Body of pancreas (tissue), 4 donors: Measurements from ENCODE around the gene KCNQ5. TPM values are rescaled to one million over a fixed set of nuclear protein-coding genes. Genes with fewer than 3 reads are reported as not detected.
A peak's percentile ranks its signal among the peaks of the same experiment; 100 is the strongest.

Experiments
- ATAC-seq: fragments of 150-250 bp; one replicate; pipeline ENCODE4 v1.9.1; 2016
- DNase-seq, 4 donors: peaks; one replicate each; pipeline ENCODE4 v3.0.0-alpha.2; 2019
- H3K27ac ChIP-seq, 4 donors: fragments of 200-600 bp; sonication (generic); 1 replicate in 3 of 4; 2 replicates in 1 of 4; pipeline versions ENCODE4 v1.5.1 to v1.6.1; 2016 to 2019; ENCODE audit warnings: mild to moderate bottlenecking in 1 of 4, mixed read lengths in 1 of 4, moderate library complexity in 1 of 4
- H3K27me3 ChIP-seq, 2 donors: fragments of 200-600 bp; sonication (generic); one replicate each; pipeline ENCODE4 v1.6.0; 2016; ENCODE audit warnings: mild to moderate bottlenecking in 1 of 2
- H3K36me3 ChIP-seq, 2 donors: fragments of 200-600 bp; sonication (generic); replicated peaks in 1 of 2; 2 replicates each; pipeline ENCODE4 v1.5.1; 2016; ENCODE audit warnings: low read depth in 2 of 2; ENCODE audit not compliant: insufficient read depth in 1 of 2
- H3K4me1 ChIP-seq: fragments of 200-600 bp; sonication (generic); one replicate; pipeline ENCODE4 v1.6.0; 2016
- H3K4me3 ChIP-seq, 2 donors: fragments of 200-600 bp; sonication (generic); 1 replicate in 1 of 2; 2 replicates in 1 of 2; pipeline ENCODE4 v1.5.1; 2016 to 2019
- H3K9me3 ChIP-seq, 3 donors: fragments of 200-600 bp; sonication (generic); 1 replicate in 2 of 3; 2 replicates in 1 of 3; pipeline ENCODE4 v1.5.1; 2016
- CTCF ChIP-seq, 7 experiments: fragments of 450-650 bp in 4 of 7; fragments of 200-600 bp in 3 of 7; sonication (generic) in 3 of 7; IDR thresholded peaks; one replicate each; pipeline ENCODE4 v1.5.1; 2016 to 2019; ENCODE audit warnings: antibody characterized with exemption in 7 of 7
- POLR2A ChIP-seq, 3 donors: fragments of 450-650 bp; IDR thresholded peaks; one replicate each; pipeline ENCODE4 v1.6.1; 2016; ENCODE audit warnings: antibody characterized with exemption in 3 of 3, mild to moderate bottlenecking in 2 of 3
- WGBS, 2 donors: methylation state at CpG; one replicate each; pipeline ENCODE4 v1.1.5; 2017; 5-methylcytosine and 5-hydroxymethylcytosine counted together
- intact Hi-C: fragments of 100-400 bp; cut with DNase I; formaldehyde crosslinking; loops from one replicate; pipeline ENCODE4 v1.15.1; 2023
- total RNA-seq, 2 donors: library from RNA; depleted of rRNA; stranded (reverse); fragments of >200 nt; gene quantifications; one replicate each; pipeline ENCODE4 v1.1.0, GENCODE V29; 2016

KCNQ5 gene
- total RNA-seq, 2 donors from 2014 or later = 1.0 to 1.6 TPM

- ATAC-seq (no peak), DNase-seq (no peak)
- Histone ChIP-seq H3K36me3 (no peaks in the 10 kb centered on the region), H3K4me3 (no peak overlapping the region), H3K9me3 (peaks cover 0 to 3% (median 0%) of the 10 kb centered on the region in 3 donors), H3K4me1 (peaks cover 35% of the 10 kb centered on the region), H3K27me3 (no peaks in the 10 kb centered on the region), H3K27ac (no peak overlapping the region)
- no peak for TF ChIP-seq POLR2A (IDR thresholded peaks at IDR 0.05)
- peak; percentile 35 to 53 (median 48) for TF ChIP-seq CTCF (IDR thresholded peaks at IDR 0.05)
- 60 to 66% methylated on average over 3 of the region's 3 CpGs for WGBS, 2 donors
- intact Hi-C loops = no loop called here
Observed at GRCh38 chr6:72624557-72625160, 2.8 kb downstream of the KCNQ5 start.

DNA sequence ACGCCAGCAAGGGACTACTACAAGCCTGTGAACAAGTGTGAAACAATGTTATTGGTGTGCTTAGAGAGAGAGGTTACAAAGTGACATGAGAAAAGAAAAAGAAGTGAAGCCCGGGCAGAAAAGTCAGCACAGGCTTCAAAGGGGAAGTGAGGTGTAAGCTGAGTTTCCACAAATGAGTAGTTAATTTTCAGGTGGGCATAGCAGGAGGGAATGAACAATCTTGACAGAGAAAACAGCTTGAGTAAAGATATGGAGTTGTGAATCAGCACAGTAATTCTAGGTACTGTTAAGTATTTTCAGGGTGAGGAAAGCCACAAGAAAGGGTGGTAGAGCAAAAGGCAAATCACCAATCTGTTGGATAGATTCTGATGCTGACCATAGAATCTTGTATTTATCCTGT, 4.3 kb downstream of the KCNQ5 start:
- WGBS, 2 donors = 61 to 65% methylated on average over 2 of the region's 2 CpGs
- peaks cover 0 to 3% (median 0%) of the 10 kb centered on the region in 3 donors for H3K9me3 ChIP-seq
- no peaks in the 10 kb centered on the region for H3K36me3 ChIP-seq
- no peak overlapping the region for H3K4me3 ChIP-seq
- no peaks in the 10 kb centered on the region for H3K27me3 ChIP-seq
- ATAC-seq = no peak
- TF ChIP-seq POLR2A (IDR thresholded peaks at IDR 0.05) (no peak), CTCF (IDR thresholded peaks at IDR 0.05) (no peak)
- H3K4me1 ChIP-seq = peaks cover 21% of the 10 kb centered on the region
- DNase-seq = no peak
- intact Hi-C loops = no loop called here
- H3K27ac ChIP-seq = no peak overlapping the region

- H3K4me1 ChIP-seq = peaks cover 7% of the 10 kb centered on the region
- no peaks in the 10 kb centered on the region for H3K36me3 ChIP-seq
- intact Hi-C loops = no loop called here
- ATAC-seq = no peak
- DNase-seq = no peak
- no peaks in the 10 kb centered on the region for H3K27me3 ChIP-seq
- H3K27ac ChIP-seq = no peak overlapping the region
- H3K9me3 ChIP-seq = peaks cover 0 to 3% (median 0%) of the 10 kb centered on the region in 3 donors
- TF ChIP-seq POLR2A (IDR thresholded peaks at IDR 0.05) = no peak
- TF ChIP-seq CTCF (IDR thresholded peaks at IDR 0.05) = no peak
- no peak overlapping the region for H3K4me3 ChIP-seq
Observed at GRCh38 chr6:72627539-72627938, 5.7 kb downstream of the KCNQ5 start.

GRCh38 chr6:72631480-72631879, 9.6 kb downstream of the KCNQ5 start:
- no peak for ATAC-seq
- no peaks in the 10 kb centered on the region for H3K9me3 ChIP-seq
- no peak for DNase-seq
- H3K4me1 ChIP-seq = no peaks in the 10 kb centered on the region
- intact Hi-C loops = no loop called here
- TF ChIP-seq POLR2A (IDR thresholded peaks at IDR 0.05) (no peak), CTCF (IDR thresholded peaks at IDR 0.05) (no peak)
- H3K27ac ChIP-seq = no peak overlapping the region
- no peak overlapping the region for H3K4me3 ChIP-seq
- no peaks in the 10 kb centered on the region for H3K36me3 ChIP-seq
- H3K27me3 ChIP-seq = no peaks in the 10 kb centered on the region

DNA sequence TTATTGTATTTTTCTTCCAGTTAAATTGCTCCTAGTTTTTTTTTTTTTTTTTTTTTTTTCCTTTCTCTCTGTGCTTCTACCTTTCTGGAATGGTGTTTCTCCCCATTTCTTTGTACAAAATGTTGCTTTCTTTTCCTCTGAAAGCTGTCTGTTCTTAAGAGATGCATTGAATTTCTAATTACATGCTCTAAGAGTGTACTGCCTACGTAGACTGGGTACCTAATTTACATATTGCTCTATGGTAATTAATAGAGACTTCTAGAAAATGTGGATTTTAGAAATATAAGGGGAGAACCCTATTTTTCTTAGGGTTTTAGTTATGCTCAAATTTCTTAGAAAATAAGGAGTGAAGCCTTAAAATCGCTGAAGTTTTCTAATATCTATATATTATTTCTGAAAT, 13.8 kb downstream of the KCNQ5 start:
- Histone ChIP-seq H3K27ac (no peak overlapping the region), H3K4me1 (no peaks in the 10 kb centered on the region), H3K36me3 (no peaks in the 10 kb centered on the region), H3K9me3 (no peaks in the 10 kb centered on the region), H3K27me3 (no peaks in the 10 kb centered on the region), H3K4me3 (no peak overlapping the region)
- ATAC-seq = no peak
- TF ChIP-seq CTCF (IDR thresholded peaks at IDR 0.05) = no peak
- no peak for TF ChIP-seq POLR2A (IDR thresholded peaks at IDR 0.05)
- WGBS, 2 donors = 85 to 89% methylated on average over 2 of the region's 2 CpGs
- intact Hi-C loops = no loop called here
- DNase-seq = no peak
